CD14-positive monocyte (primary cell): ENCODE data around the gene CCT4. TPM values are rescaled to one million over a fixed set of nuclear protein-coding genes. Genes with fewer than 3 reads are reported as not detected.
"Not testable (repeated sequence)": the region's sequence is repeated elsewhere in the genome, so short reads cannot be mapped to it uniquely, and the experiment has no call there.

Source experiments
- DNase-seq, 3 donors: peaks; one replicate each; pipeline ENCODE4 v3.0.0-alpha.2; 2011 to 2022
- H2AFZ ChIP-seq: 2 replicates; pipeline ENCODE4 v1.6.0; 2012; ENCODE audit warnings: mild to moderate bottlenecking, low read depth, low read length, inconsistent platforms; ENCODE audit not compliant: insufficient read depth, poor library complexity, severe bottlenecking
- H3K27ac ChIP-seq, 2 donors: 1 replicate in 1 of 2; 2 replicates in 1 of 2; pipeline ENCODE4 v1.5.1; 2012 to 2013; ENCODE audit warnings: low read length in 2 of 2, control low read depth in 1 of 2, inconsistent platforms in 1 of 2, low read depth in 1 of 2, mild to moderate bottlenecking in 1 of 2
- H3K27me3 ChIP-seq, 2 donors: one replicate each; pipeline versions ENCODE4 v1.6.0 to v1.6.1; 2011 to 2013; ENCODE audit warnings: low read length in 2 of 2; ENCODE audit not compliant: control insufficient read depth in 2 of 2, insufficient read depth in 2 of 2
- H3K36me3 ChIP-seq, 2 donors: replicated peaks in 1 of 2; 1 replicate in 1 of 2; 2 replicates in 1 of 2; pipeline versions ENCODE4 v1.5.1 to v1.6.1; 2012 to 2013; ENCODE audit warnings: low read length in 2 of 2, control low read depth in 1 of 2, inconsistent platforms in 1 of 2, mild to moderate bottlenecking in 1 of 2; ENCODE audit not compliant: insufficient read depth in 2 of 2, control insufficient read depth in 1 of 2
- H3K4me1 ChIP-seq, 2 donors: 1 replicate in 1 of 2; 2 replicates in 1 of 2; pipeline versions ENCODE4 v1.5.1 to v1.6.1; 2012 to 2013; ENCODE audit warnings: low read length in 2 of 2, control low read depth in 1 of 2, inconsistent platforms in 1 of 2, mild to moderate bottlenecking in 1 of 2, moderate library complexity in 1 of 2; ENCODE audit not compliant: insufficient read depth in 2 of 2, control insufficient read depth in 1 of 2
- H3K4me2 ChIP-seq: replicated peaks from 2 replicates; pipeline ENCODE3; 2012; ENCODE audit warnings: low read length, moderate library complexity, mild to moderate bottlenecking; ENCODE audit not compliant: poor library complexity, severe bottlenecking; ENCODE audit errors: extremely low read depth
- H3K4me3 ChIP-seq, 3 experiments: fragments of 200-600 bp in 1 of 3; sonication (generic) in 1 of 3; replicated peaks in 1 of 3; 1 replicate in 2 of 3; 2 replicates in 1 of 3; pipeline ENCODE4 v1.5.1; 2011 to 2013; ENCODE audit warnings: low read length in 3 of 3, mild to moderate bottlenecking in 3 of 3, control low read depth in 2 of 3, low read depth in 2 of 3, inconsistent platforms in 1 of 3, moderate library complexity in 1 of 3
- H3K79me2 ChIP-seq: 2 replicates; pipeline ENCODE4 v1.6.0; 2012; ENCODE audit warnings: mild to moderate bottlenecking, control low read depth, inconsistent platforms, low read length, moderate library complexity; ENCODE audit not compliant: insufficient read depth
- H3K9ac ChIP-seq: 2 replicates; pipeline ENCODE4 v1.6.0; 2017; ENCODE audit warnings: low read length, mild to moderate bottlenecking; ENCODE audit not compliant: insufficient read depth, poor library complexity, severe bottlenecking
- H3K9me3 ChIP-seq, 2 donors: replicated peaks in 1 of 2; 1 replicate in 1 of 2; 2 replicates in 1 of 2; pipeline versions ENCODE4 v1.5.1 to v1.6.1; 2012 to 2013; ENCODE audit warnings: low read length in 2 of 2, control low read depth in 1 of 2; ENCODE audit not compliant: control insufficient read depth in 1 of 2, insufficient read depth in 1 of 2
- H4K20me1 ChIP-seq: 2 replicates; pipeline ENCODE4 v1.6.0; 2012; ENCODE audit warnings: mild to moderate bottlenecking, low read length, control low read depth, moderate library complexity; ENCODE audit not compliant: insufficient read depth
- H3K27ac Mint-ChIP-seq, 7 donors: one replicate each; pipeline ENCODE4 v1.8.0; 2020; ENCODE audit warnings: mild to moderate bottlenecking in 7 of 7, mixed read lengths in 7 of 7, moderate library complexity in 6 of 7, inconsistent platforms in 2 of 7
- H3K27me3 Mint-ChIP-seq, 3 donors: one replicate each; pipeline ENCODE4 v1.8.0; 2021 to 2022; ENCODE audit warnings: low read depth in 3 of 3, mild to moderate bottlenecking in 3 of 3, mixed read lengths in 3 of 3, moderate library complexity in 3 of 3, inconsistent platforms in 1 of 3
- H3K36me3 Mint-ChIP-seq, 2 donors: one replicate each; pipeline ENCODE4 v1.8.0; 2020; ENCODE audit warnings: mixed read lengths in 2 of 2, inconsistent platforms in 1 of 2, mild to moderate bottlenecking in 1 of 2
- H3K4me1 Mint-ChIP-seq: one replicate; pipeline ENCODE4 v1.8.0; 2020; ENCODE audit warnings: mild to moderate bottlenecking, mixed read lengths
- H3K4me3 Mint-ChIP-seq, 2 donors: one replicate each; pipeline ENCODE4 v1.8.0; 2020; ENCODE audit warnings: mild to moderate bottlenecking in 2 of 2, mixed read lengths in 2 of 2, moderate library complexity in 1 of 2
- H3K9me3 Mint-ChIP-seq, 7 donors: one replicate each; pipeline ENCODE4 v1.8.0; 2020 to 2022; ENCODE audit warnings: mixed read lengths in 7 of 7, mild to moderate bottlenecking in 6 of 7, moderate library complexity in 6 of 7, inconsistent platforms in 2 of 7
- WGBS: methylation state at CpG from one replicate; pipeline ENCODE4 v1.1.5; 2013; ENCODE audit warnings: missing lambda C conversion rate; ENCODE audit not compliant: insufficient coverage; 5-methylcytosine and 5-hydroxymethylcytosine counted together
- intact Hi-C, 2 donors: fragments of 100-400 bp; cut with micrococcal nuclease; formaldehyde crosslinking; loops; one replicate each; pipeline versions ENCODE4 v1.15.0 to v1.15.1; 2023
- polyA plus RNA-seq, 3 donors: library from polyadenylated mRNA; depleted of rRNA in 1 of 3; unstranded in 2 of 3; stranded (reverse) in 1 of 3; fragments of 300-500 nt in 2 of 3; fragments of >200 nt in 1 of 3; fragmentation: Illumina TruSeq in 2 of 3; gene quantifications; 1 replicate in 2 of 3; 2 replicates in 1 of 3; pipeline ENCODE4 v1.2.3, GENCODE V29; 2012 to 2021
- TF ChIP-seq, protein P1 (sequence below): fragments of 200-600 bp; IDR thresholded peaks from one replicate; pipeline ENCODE4 v1.8.0; 2022; ENCODE audit warnings: antibody characterized with exemption, mild to moderate bottlenecking

The CCT4 gene
- polyA plus RNA-seq, 3 donors: 26.1 to 78.1 (median 73.1) TPM

DNA sequence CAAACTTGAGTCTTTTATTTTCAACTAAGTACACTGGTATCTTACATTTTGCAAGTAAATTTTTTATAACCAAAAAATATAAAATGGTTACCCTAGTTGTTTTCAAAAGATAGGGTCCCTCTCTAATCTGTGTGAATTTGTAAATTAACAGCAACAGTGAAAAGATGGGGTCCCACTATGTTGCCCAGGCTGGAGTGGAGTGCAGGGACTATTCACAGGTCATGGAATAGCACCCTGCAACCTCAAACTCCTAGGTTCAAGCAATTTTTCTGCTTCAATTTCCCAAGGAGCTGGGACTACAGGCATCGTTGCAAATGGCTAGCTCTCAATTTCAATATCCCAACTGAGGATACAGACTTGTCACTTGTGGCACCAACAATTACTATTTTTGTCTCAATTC lies 12.1 kb downstream of the CCT4 start:
- peaks cover 0 to 2% (median 0%) of the 10 kb centered on the region in 3 donors for H3K27me3 Mint-ChIP-seq
- H3K4me3 Mint-ChIP-seq: no peak overlapping the region
- H3K27ac Mint-ChIP-seq: no peak overlapping the region
- WGBS: no CpG with 5 or more reads among the region's 1 CpG
- TF ChIP-seq, protein P1, sequence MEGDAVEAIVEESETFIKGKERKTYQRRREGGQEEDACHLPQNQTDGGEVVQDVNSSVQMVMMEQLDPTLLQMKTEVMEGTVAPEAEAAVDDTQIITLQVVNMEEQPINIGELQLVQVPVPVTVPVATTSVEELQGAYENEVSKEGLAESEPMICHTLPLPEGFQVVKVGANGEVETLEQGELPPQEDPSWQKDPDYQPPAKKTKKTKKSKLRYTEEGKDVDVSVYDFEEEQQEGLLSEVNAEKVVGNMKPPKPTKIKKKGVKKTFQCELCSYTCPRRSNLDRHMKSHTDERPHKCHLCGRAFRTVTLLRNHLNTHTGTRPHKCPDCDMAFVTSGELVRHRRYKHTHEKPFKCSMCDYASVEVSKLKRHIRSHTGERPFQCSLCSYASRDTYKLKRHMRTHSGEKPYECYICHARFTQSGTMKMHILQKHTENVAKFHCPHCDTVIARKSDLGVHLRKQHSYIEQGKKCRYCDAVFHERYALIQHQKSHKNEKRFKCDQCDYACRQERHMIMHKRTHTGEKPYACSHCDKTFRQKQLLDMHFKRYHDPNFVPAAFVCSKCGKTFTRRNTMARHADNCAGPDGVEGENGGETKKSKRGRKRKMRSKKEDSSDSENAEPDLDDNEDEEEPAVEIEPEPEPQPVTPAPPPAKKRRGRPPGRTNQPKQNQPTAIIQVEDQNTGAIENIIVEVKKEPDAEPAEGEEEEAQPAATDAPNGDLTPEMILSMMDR: no peak
- Histone ChIP-seq H3K9me3 (no peaks in the 10 kb centered on the region), H3K9ac (no peak overlapping the region), H2AFZ (no peak overlapping the region), H3K79me2 (no peaks in the 10 kb centered on the region), H3K36me3 (peaks cover 94 to 100% of the 10 kb centered on the region in 2 donors), H3K27me3 (no peaks in the 10 kb centered on the region), H3K4me3 (no peak overlapping the region), H3K27ac (no peak overlapping the region), H4K20me1 (peaks cover 7% of the 10 kb centered on the region), H3K4me1 (no peaks in the 10 kb centered on the region), H3K4me2 (no peak overlapping the region)
- DNase-seq: no peak
- intact Hi-C loops: no loop called here
- no peaks in the 10 kb centered on the region for H3K9me3 Mint-ChIP-seq
- peaks cover 75 to 94% of the 10 kb centered on the region in 2 donors for H3K36me3 Mint-ChIP-seq
- H3K4me1 Mint-ChIP-seq: no peaks in the 10 kb centered on the region

DNA sequence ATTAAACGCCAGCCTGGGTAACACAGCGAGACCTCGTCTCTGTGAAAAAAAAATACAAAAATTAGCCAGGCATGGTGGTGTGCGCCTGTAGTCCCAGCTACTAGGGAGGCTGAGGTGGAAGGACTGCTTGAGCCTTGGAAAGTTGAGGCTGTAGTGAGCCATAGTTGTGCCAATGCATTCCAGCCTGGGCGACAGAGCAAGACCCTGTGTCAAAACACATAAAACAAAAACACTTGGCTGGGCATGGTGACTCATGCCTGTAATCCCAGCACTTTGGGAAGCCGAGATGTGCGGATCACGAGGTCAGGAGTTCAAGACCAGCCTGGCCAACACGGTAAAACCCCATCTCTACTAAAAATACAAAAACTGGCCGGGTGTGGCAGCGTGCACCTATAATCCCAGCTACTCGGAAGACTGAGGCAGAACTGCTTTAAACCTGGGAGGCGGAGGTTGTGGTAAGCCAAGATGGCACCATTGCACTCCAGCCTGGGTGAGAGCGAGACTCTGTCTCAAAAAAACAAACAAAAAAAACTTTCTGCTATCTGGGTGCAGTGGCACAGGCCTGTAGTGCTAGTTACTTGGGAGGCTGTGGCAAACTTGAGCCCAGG lies 21.9 kb downstream of the CCT4 start:
- H3K4me1 Mint-ChIP-seq, H3K27me3 ChIP-seq, H4K20me1 ChIP-seq, H3K4me2 ChIP-seq, H3K9me3 ChIP-seq, H3K27ac ChIP-seq, H3K27me3 Mint-ChIP-seq, H3K4me3 Mint-ChIP-seq, H3K4me1 ChIP-seq, H2AFZ ChIP-seq, intact Hi-C loops, DNase-seq, H3K9ac ChIP-seq, H3K79me2 ChIP-seq, H3K9me3 Mint-ChIP-seq, H3K4me3 ChIP-seq: not testable (repeated sequence)
- WGBS: 98% methylated on average over 9 of the region's 14 CpGs
- H3K36me3 Mint-ChIP-seq: peaks cover 55 to 78% of the 10 kb centered on the region in 2 donors
- H3K27ac Mint-ChIP-seq: peak overlapping the region in 2 of 7 donors; percentile 1 to 30
- H3K36me3 ChIP-seq: peaks cover 51 to 78% of the 10 kb centered on the region in 2 donors
